Measurements from ENCODE around the gene PKD2.
A peak's percentile ranks its signal among the peaks of the same experiment; 100 is the strongest.
"Not testable (repeated sequence)": the region's sequence is repeated elsewhere in the genome, so short reads cannot be mapped to it uniquely, and the experiment has no call there.

The PKD2 gene

GRCh38 chr4:87989765-87990164 lies 17.7 kb upstream of the PKD2 start:
- DNase-seq, result no peak

DNA sequence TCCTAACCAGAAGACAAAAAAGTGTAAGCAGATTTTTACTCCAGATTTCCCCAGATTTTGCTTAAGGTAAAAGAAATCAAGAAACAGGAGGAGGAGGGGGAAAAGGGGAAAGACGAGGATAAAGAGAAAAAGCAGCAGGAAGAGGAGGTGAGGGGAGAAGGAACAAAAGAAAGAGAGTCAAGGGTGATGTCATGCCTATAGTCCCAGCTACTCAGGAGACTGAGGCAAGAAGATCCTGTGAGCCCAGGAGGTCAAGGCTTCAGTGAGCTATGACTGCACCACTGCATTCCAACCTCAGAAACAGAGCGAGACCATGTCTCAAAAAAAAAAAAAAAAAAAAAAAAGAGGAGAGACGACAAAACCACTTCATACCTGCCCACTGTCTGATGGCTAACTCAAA lies 12.0 kb upstream of the PKD2 start:
- no peak for DNase-seq

DNA sequence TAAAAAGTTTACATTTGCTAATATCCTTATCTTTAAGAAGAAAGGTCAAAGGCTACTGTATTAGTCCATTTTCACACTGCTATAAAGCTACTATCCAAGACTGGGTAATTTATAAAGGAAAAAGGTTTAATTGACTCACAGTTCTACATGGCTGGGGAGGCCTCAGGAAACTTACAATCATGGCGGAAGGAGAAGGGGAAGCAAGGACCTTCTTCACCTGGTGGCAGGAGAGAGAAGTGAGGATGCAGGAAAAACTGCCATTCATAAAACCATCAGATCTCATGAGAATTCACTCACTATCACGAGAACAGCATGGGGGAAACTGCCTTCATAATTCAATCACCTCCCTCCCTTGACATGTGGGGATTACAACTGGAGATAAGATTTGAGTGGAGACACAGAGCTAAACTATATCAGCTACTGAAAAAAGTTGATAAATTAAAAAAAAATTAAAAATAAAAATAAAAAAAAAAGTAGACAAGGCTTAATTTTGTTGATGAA lies 8.2 kb upstream of the PKD2 start:
- not testable (repeated sequence) for DNase-seq

GRCh38 chr4:88001871-88002270 lies 5.6 kb upstream of the PKD2 start:
- DNase-seq, result no peak

DNA sequence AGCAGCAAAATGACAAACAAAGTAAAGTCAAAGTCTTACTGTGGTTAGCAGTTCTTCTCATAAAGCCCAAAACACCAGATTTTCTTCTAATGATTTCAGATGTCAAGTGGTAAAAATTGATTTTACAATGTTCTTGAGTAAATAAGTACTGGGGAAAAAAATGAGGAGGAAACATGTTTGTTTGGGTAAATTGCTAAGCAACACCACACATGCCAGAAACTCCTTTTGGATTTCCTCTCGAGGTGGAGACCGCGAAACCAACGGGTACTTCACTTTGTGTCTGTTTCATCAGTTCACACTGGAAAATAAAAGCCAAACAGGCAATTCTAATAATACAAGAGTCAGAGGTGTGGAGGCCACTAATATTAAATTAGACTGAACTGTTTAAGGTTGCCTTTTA lies 4.6 kb upstream of the PKD2 start:
- DNase-seq, result no peak

DNA sequence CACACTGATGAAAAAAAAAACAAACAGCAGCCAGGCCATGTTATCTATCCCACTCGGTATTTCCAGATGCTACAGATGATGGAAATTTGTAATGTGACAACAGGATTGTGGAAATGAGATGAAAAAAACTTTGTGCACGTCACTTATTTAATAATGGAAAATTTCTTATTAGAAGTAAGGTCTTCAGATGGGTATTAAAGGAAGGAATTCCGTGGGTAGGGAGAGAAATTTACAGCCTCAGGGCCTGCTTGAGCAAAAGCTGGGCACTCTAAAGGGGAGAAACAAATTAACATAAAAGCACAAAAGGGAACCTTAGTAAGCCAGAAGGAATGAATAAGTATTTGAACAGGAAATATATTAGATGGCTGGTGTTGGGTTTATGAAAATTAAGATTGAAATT lies 4.2 kb upstream of the PKD2 start:
- DNase-seq, result no peak

- DNase-seq, result no peak
Observed at GRCh38 chr4:88005076-88005475, 2.4 kb upstream of the PKD2 start.

- DNase-seq, result no peak
Observed at GRCh38 chr4:88005946-88006345, 1.5 kb upstream of the PKD2 start.

DNA sequence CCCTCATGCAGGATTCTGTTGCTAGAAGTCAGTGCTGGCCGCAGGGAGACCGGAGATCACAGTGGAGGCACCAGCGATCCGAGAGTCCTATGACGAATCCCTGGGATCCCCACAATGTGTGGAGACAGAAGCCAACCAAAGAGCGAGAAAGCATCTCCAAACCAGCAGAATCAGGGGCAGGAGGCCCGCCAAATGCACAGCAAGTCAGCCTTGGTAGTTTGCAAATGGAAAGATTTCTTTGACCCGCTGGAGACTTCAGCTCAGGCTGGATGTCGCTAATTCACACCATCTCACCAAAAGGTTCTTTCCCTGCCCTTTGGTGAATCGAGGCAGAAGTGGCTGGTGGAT lies 505 bp upstream of the PKD2 start:
- DNase-seq, result no peak

DNA sequence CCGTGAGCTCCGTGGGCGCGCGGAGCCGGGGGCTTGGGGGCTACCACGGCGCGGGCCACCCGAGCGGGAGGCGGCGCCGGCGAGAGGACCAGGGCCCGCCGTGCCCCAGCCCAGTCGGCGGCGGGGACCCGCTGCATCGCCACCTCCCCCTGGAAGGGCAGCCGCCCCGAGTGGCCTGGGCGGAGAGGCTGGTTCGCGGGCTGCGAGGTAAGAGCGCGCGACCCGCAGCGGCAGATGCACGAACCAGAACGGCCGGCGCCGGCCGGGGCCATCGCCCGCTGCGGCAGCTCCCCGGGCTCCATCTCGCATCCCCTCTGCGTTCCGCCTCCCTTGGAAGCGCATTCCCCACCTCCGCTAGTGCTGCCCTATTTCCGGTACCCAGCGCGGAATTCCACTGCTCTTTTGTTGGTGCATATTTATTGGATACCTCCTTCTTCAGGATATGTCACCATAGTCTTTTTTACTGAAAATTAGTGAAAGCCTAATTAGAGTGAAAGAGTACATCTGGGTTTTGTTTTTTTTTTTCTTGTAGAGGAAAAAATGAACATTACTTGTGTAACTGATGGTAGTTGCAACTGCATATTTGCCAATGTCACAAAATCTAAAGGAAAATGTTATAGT lies 797 bp downstream of the PKD2 start:
- DNase-seq, result peak; percentile 38 to 50

GRCh38 chr4:88008743-88009171 lies 1.3 kb downstream of the PKD2 start:
- DNase-seq, result no peak

DNA sequence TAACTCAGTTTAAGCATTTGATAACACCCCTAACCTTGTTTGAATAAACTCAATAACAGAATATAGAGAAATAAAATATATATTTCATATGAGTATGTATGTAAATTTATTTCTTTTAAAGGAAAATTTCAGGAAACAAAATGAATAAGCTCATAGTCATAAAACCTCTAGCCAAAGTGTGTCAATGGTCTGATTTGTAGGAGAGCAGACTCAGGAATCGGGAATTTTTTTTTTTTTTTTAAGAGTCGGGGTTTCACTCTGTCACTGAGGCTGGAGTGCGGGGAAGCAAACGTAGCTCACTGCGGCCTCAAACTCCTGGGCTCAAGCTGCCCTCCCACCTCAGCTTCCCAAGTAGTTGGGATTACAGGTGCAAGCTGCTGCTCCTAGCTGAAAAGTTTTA lies 2.4 kb downstream of the PKD2 start:
- no peak for DNase-seq

DNA sequence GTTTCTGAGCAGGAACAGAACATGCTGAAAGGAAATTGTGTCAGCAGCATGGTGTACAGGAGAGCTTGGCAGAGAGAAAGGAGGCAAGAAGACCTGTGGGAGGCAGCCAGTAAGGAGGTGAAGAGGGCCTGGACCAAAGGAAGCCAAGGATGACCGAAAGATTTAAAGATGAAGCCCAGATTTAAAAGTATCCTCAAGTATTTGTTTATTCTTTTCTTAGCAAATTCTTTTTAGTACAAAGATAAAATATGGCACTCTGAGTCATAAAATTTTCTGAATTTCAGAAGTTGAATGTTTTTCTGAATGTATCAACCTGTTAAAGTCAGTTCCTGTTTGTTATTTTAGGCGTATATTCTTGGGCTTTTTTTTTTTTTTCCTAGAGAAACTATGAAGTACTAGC lies 3.5 kb downstream of the PKD2 start:
- DNase-seq, result no peak

DNA sequence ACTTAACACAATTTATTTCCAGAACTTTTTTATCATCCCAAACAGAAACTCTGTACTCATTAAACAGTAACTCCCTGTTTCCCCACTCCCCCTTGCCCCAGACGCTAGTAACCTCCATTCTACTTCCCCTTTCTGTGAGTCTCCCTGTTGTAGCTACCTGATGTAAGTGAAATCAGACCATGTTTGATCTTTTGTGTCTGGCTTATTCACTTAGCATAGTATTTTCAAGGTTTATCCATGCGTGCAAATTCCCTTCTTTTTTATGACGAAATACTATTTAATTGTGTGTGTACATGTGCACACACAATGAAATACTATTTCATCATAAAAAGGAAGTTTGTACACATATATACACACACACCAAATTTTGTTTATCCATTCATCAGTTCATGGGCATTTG lies 5.2 kb downstream of the PKD2 start:
- DNase-seq, result no peak

GRCh38 chr4:88014386-88014905 lies 7.0 kb downstream of the PKD2 start:
- DNase-seq, result no peak

GRCh38 chr4:88015659-88016295 lies 8.3 kb downstream of the PKD2 start:
- no peak for DNase-seq

GRCh38 chr4:88017516-88018297 lies 10.3 kb downstream of the PKD2 start:
- no peak for DNase-seq

- no peak for DNase-seq
Observed at GRCh38 chr4:88018466-88018865, 11.0 kb downstream of the PKD2 start.

DNA sequence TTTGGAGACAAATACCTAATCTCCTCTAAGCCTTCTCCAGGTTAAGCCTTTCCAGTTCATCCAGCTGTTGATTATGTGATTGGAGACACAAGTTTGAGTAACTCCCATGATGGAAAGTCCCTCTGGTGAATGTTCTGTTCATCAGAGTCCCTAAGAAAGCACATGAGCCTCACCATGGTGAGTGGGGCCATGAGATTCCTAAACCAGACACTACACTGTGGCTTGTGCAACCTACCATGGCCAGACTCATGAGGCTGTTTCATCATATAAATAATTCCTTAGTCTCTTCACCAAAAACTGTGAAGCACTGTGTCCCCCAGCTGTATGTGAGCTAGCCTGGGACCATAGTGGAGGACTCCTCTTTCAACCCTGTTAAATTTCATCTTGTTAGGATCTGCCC lies 14.4 kb downstream of the PKD2 start:
- no peak for DNase-seq

- no peak for DNase-seq
Observed at GRCh38 chr4:88022289-88022688, 14.9 kb downstream of the PKD2 start.

DNA sequence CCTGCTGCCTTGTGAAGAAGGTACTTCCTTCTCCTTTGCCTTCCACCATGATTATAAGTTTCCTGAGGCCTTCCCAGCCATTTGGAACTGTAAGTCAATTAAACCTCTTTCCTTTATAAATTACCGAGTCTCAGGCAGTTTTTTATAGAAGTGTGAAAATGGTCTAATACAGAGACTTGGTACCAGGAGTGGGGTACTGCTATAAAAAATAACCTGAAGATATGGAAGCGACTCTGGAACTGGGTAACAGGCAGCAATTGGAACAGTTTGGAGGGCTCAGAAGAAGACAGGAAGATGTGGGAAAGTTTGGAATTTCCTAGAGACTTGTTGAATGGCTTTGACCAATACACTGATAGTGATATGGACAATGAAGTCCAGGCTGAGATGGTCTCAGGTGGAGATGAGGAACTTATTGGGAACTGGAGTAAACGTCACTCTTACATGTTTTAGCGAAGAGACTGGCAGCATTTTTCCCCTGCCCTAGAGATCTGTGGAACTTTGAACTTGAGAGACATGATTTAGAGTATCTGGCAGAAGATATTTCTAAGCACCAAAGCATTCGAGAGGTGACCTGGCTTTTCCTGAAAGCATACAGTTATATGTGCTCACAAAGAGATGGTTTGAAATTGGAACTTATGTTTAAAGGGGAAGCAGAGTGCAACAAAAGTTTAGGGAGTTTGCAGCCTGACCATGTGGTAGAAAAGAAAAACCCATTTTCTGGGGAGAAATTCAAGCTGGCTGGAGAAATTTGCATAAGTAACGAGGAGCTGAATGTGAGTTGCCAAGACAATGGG lies 18.6 kb downstream of the PKD2 start:
- not testable (repeated sequence) for DNase-seq

GRCh38 chr4:88027611-88028608 lies 20.5 kb downstream of the PKD2 start:
- no peak for DNase-seq
